AML-193 (cell line): ENCODE measurements around the gene SLC35G4.
A peak's percentile ranks its signal among the peaks of the same experiment; 100 is the strongest.
"Not testable (repeated sequence)": the region's sequence is repeated elsewhere in the genome, so short reads cannot be mapped to it uniquely, and the experiment has no call there.

Source experiments
- DNase-seq, 2 experiments: peaks; one replicate each; lab custom pipeline; 2025; lab: John Stamatoyannopoulos, UW

Gene SLC35G4

GRCh38 chr18:11609488-11609887, at the start of gene SLC35G4:
TSS of gene SLC35G4 (plus strand) at chr18:11609596. CDS start at chr18:11609596, 0 bp downstream.
- DNase-seq, result not testable (repeated sequence)

DNA sequence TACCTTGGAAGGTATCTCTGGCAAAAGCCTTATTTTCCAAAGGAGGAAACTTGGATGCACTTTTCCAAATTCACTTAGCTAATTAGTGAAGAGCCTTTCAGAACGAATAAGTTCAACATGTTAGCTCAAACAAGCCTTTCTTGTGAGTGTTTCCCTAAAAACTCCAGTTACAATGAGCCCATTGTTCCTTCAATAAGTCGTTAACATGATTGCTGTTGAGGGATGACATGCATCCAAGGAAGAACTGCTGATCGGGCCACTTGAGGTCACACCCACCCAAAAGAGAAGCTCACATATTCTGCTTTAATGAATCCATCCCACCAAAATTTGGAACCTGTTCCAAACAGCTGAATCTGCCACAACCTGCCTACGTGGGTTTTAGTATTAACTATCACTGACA, 48.1 kb upstream of the SLC35G4 start:
- DNase-seq, result no peak

DNA sequence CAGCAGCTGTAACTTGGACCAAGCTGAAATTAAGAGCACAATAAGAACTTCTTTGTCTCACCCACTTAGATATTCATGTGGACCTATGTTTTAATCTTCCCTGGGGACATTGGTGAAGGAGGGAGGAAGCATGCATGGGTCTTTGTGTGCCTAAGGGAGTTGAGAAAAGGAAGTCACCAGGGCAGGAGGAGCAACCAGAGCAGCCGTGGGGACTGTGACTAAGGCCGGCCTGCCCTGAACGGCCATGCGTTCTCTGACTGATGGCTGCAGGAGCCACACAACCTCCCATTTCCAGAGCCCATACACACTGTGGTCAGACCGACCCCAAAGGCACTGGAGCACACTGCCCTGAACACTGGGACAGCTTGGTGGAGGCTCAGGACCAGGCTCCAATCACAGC, 43.7 kb upstream of the SLC35G4 start:
- no peak for DNase-seq

DNA sequence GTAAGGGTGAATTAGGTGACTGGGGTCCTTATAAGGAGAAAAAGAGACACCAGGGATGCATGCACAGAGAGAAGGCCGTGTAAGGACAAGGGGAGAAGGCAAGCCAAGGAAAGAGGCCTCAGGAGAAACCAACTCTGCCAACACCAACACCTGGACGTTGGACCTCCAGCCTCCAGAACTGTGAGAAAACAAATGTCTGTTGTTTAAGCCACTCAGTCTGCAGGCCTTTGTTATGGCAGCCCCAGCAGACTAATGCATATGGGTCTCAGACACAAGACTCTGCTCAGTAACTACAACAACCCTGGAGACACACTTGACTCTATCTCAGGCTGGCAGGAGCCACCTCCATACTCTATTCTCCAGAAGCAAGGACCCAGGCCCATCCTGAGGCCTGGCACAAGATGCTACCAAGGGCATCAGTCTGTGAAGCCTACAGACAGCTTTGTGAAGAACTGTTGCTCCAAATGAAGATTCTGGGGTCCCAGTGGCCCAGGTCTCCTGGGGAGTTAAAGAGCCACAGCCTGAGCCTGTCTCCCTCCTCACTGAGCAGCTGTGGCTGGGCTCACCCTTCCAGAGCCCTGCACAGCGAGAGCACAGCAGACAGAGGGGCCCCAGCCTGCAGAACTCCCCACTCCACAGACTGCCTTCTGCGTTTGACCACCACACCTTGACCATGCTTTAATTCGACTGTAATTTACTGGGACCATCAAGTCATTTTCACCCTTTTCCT, 43.0 kb upstream of the SLC35G4 start:
- no peak for DNase-seq

GRCh38 chr18:11567396-11567795, 42.0 kb upstream of the SLC35G4 start:
- no peak for DNase-seq

GRCh38 chr18:11570073-11570588, 39.3 kb upstream of the SLC35G4 start:
- DNase-seq, result no peak

DNA sequence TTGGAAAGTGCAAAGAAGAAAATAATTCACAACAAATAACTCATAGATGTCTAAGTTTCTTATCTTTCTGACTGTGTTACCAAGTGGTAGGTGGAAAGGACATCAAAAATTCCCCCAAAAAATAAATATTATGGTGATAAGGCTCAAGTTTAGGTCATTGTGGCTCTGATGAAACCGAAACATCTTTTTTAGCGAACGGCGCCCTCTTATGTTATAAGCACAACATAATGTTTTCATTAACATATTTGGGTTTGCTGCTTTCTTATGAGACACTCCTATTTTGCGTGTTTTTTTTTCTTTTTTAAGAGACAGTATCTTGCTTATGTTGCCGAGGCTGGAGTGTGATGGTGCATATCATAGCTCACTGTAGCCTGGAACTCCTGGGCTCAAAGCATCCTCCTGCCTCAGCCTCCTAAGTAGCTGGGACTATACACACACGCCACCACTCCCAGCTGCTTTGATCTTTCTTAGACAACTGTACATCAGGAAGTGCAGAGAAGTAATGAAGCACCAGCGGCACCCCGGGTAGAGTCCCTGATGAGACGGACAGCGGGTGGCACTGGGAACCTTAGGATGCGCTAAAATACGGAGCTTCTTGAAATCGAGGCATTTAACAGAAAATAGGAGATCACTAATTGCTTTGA, 38.5 kb upstream of the SLC35G4 start:
- DNase-seq, result peak; percentile 0 to 10

GRCh38 chr18:11572201-11572600, 37.2 kb upstream of the SLC35G4 start:
- DNase-seq, result no peak

DNA sequence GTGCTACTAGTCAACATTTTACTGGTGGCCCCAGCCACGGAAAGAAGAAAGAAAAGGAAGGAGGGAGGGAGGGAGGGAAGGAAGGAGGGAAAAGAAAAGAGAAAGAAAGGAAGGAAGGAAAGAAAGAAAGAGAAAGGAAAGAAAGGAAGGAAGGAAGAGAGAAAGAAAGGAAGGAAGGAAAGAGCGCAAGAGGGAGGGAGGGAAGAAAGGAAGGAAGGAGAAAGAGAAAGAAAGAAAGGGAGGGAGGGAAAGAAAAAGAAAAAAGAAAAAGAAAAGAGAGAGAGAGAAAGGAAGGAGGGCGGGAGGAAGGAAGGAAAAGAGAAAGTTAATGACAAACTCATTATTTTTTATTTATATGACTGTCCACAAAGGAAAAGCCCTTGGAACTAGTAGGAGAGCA, 34.9 kb upstream of the SLC35G4 start:
- no peak for DNase-seq

DNA sequence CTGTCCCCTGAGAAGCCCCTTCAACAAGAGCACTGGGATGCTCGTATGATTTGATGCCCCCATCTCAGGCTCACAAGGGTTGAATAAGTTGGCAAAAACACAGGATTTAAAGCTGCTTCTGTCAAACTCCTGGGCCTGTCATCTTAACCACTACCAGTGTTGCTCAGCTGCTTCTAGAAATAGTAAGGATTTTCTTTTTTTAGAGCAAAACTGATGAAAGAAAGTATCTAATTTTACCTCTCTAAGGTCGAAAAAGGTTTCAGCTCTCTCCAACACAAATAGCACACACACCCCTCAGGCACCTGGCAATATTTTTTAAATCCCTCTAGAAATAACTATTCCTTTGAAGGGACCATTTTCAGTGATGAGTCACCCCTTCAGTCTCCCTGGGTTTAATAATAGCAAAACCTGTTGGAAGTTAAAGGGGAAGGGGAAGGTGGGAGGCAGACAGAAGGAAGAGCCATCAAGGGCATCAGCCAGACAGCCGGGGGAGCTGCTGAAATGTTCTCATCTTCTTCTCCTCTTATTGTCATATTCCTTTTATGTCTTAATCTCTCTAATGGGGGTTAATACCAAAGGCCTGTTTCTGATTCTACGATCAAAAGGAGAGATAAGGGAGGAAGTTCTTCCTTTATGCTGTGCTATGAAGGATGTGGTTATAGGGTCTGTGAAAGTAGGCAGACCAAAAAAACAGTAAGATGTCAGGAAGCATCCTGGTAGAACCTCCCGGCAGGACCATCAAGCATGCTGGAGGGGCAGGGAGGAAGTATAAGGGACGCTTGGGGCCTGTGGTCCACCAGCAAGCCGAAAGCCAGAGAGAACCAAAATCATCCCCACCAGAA, 31.9 kb upstream of the SLC35G4 start:
- no peak for DNase-seq

GRCh38 chr18:11578799-11579198, 30.6 kb upstream of the SLC35G4 start:
- DNase-seq, result no peak

DNA sequence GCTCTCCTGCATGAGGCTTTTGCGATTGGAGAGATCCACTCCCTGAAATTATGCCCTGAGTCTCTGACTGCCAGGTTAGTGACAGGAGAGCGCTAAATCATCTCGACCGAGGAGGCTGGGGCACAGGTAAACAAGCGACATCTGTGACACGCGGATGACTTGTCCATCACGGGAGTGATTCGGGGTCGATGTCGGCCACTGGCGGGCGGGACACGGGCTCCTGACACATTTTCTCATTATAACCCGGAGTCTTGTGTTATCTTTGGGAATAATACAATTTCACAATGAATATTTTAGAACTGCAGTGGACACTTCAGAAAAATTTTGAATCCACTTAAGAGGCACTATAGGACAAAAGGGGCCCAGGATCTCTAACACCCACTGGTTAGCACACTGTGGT, 29.5 kb upstream of the SLC35G4 start:
- DNase-seq, result no peak

DNA sequence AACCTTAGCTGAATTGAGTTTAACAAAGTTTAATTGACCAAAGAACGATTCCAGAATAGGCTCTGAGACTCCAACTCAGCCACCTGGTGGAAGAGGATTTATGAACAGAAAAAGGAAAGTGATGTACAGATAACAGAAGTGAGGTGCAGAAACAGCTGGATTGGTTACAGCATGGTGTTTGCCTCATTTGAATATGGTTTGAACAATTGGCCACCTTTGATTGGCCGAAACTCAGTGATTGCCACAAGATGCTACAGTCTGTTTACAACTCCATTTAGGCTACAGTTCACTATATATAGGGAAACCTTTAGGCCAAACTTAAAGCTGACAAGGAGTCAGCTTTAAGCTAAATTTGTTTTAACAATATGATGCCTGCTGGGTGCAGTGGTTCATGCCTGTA, 28.1 kb upstream of the SLC35G4 start:
- DNase-seq, result no peak

- DNase-seq, result no peak
Measured at GRCh38 chr18:11585596-11585995, 23.8 kb upstream of the SLC35G4 start.

DNA sequence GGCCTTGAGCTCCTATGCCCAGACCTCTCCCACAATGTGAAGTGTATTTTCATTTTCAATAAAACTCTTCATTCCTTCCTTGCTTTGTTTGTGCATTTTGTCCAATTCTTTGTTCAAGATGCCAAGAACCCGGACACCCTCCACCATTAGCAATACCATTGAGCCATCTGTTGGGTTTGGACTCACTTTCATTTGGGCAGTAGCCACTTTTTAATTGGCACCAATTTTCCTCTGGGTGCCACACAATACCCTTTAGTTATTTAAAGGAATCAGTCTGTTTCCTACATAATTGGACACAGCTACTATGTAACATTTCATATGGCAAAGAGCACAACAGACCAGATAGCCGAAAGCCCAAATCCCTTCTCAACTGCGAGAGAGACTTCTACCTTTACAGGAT, 22.5 kb upstream of the SLC35G4 start:
- DNase-seq, result no peak

DNA sequence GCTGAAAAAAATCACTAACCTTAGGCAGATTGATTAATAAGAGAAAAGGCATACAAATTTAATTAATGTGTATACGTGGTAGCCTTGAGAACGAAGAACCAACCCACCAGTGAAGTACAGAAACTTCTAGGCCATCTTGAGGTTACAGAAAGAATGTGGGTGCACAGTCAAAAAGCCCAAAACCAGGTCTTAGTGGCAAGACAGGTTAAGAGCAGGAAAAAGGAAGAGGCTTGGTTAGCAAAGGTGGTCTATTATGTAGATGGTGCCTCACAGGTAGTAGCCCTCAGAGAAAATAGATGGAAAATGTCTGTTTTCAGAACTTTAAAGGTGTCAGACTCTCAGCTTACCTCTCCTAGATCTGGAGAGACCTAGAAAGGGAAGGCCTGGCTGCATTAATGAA, 22.0 kb upstream of the SLC35G4 start:
- no peak for DNase-seq

- no peak for DNase-seq
Measured at GRCh38 chr18:11587846-11588245, 21.6 kb upstream of the SLC35G4 start.

DNA sequence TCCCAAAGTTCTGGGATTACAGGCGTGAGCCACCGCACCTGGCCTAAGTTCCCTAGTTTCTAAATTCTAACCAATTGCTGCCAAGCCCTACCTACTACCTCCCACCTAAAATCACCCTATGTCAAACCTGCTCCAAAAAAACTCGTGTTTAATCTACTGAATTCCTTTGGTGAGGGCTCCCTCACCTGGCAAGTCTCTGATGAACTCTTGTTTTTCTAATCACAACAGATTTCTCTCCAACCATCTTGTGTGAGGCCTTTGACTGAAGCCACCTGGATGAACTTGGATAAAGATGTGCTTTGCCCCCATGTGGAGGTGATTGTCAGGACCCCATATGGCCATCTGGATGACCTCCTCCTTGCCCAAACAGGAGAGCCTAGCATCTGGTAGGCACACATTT, 17.4 kb upstream of the SLC35G4 start:
- no peak for DNase-seq

DNA sequence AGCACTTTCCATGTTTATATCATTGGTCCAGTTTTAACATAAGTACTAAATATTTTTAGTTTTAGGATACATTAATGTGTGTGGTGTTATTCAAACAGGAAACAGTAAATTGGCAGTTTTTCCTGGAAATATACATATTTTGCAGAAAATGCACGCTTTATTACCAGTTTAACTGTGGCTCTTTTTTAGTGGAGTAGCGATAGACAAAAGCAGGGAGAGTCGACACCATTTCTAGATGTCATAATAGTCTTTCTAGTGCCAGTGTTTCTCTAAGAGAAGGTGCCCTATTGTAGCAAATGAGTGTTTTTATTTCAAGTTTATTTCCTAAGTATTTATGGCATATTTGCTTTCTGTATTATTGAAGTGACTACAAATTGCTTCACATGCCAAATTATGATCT, 9.1 kb upstream of the SLC35G4 start:
- no peak for DNase-seq

DNA sequence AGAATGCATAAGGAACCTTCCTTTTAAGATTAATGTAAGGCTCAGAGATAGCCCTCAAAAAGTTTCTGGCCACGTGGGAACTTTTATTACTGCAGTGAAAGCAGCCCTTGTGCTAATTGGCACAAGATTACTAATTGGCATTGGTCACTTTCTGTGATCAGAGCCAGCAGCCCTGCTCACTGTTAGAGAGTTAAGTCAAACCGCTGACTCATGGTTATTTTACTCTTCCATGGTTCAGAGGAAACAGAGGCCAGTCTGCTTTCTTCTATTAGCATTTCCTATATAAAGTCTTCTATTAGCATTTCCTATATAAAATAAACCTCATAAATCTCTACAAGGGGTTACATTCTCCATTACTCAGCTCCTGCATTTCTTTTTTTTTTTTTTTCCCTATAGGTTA, 1.5 kb upstream of the SLC35G4 start:
- no peak for DNase-seq

DNA sequence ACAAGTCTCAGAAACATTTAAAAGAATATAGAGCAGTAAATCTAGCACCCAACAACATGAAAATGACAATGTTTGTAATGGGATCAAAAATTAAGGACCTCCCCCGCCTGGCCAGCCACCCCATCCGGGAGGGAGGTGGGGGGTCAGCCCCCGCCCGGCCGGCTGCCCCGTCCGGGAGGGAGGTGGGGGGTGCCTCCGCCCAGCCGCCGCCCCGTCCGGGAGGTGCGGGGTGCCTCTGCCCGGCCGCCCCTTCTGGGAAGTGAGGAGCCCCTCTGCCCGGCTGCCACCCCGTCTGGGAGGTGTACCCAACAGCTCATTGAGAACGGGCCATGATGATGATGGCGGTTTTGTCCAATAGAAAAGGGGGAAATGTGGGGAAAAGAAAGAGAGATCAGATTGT, 778 bp upstream of the SLC35G4 start:
- DNase-seq, result not testable (repeated sequence)

- DNase-seq, result not testable (repeated sequence)
Measured at GRCh38 chr18:11613073-11613472, 3.7 kb downstream of the SLC35G4 start.

DNA sequence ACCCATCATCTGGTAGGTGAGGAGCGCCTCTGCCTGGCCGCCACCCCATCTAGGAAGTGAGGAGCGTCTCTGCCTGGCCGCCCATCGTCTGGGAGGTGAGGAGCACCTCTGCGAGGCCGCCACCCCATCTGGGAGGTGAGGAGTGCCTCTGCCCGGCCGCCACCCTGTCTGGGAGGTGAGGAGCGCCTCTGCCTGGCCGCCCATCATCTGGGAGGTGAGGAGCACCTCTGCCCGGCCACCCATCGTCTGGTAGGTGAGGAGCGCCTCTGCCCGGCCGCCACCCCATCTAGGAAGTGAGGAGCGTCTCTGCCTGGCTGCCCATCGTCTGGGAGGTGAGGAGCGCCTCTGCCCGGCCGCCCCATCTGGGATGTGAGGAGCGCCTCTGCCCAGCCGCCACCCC, 4.2 kb downstream of the SLC35G4 start:
- DNase-seq, result not testable (repeated sequence)
